Measurements from ENCODE around the gene UROC1.

UROC1 gene

DNA sequence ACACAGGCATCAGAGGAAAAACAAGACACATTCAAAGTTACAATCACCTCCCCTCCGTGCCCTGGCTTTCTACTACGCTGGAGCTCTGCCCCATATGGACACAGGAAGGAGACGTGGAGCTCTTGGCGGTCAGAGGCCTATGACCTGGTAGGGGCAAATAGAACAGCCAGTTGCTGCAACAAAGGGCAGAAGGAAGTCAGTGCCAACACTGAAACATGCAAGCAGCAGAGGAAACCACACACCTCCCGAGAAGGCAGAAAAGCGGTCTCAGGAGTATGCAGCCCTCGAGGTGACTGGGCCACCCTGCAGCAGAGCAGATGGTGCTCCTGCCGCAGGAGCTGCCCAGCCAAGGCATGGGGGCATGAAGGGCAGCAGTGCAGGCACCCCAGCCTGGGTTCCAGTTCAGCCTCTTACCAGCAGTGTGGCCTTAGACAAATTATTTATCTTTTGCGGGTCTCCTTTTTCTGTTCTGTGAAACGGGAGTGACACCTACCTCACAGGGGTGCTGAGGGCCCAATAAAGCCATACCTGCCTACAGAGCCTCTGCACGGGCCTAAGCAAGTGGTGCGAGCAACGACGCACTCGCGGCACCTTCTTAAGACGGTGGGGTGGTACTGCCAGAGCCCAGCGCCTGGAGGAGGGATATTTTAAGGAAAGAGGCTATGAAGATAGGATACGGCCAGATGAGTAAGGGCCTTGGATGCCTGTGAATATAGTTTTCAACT lies 50.5 kb downstream of the UROC1 start:
- in situ Hi-C loops (cut with HindIII; ENCODE audit: low sequenced_read_pairs): no loop called here

DNA sequence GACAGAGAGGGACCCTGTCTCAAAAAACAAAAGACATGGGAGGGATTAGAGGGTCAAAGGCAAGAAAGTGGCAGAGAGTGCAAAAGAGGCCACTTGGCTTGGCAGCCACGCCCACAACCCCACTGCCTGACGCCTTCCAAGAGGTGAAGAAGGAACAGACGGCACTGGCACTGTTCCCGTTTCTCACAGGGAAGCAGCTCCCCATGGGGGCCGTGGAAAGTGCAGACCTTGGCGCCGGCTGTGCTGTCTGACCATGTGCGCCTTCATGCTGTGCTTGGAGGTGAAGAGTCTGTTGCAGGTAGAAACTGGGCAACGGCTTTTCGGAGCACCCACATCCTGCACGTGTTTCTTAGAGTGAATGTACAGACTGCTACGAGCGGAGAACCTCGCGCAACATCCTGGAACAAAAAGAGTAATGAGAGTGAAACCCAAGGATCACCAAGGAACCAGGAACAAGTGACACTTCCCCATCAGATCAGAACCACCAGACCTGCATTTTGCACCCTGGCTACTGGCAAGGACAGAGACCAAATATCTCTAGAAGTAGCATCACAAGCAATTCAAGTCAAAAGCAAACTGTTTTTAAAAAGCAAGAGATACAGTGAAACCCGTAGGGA lies 51.5 kb downstream of the UROC1 start:
- in situ Hi-C loops (cut with HindIII; ENCODE audit: low sequenced_read_pairs): no loop called here

DNA sequence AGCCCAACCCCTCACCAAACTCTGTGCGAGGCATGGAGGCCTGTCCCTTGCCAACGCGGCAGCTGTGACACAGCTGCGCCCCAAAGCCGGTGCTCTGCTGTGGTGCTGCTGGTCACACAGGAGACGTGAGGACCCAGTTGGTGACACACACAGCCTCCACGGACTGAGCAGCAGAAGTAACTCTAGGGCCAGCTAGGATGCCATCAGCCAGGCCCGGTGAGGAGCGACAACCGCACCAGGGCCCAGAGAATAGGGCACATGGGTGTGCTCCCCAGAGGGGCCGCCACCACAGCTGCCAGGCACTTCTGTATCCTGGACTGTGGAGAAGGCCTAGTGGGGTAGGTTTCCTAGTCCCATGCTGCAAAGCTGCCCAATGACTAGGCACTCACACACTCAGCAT lies 52.6 kb downstream of the UROC1 start:
- in situ Hi-C loops (cut with HindIII; ENCODE audit: low sequenced_read_pairs): loop anchor here (5.0 kb wide), 1 partner anchor 32 kb away; no protein-coding TSS in a partner anchor

DNA sequence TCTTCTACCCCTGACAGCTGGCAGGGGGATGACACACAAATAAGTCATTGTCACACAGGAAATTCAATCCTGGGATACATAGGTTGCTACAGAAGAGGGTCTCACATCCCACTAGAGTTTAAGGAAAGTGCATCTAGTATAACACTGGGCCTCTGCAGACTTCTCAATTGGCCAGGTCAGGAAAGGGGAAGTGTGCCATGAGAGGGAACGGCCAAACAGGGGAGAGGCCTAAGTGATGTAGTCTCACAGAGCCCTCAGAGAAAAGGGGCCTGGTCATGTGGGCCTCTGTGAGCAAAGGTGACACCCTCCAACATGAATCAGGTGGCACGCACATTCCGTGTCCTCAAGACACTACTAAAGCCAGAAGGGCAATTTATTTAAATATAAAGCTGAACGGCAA lies 53.1 kb downstream of the UROC1 start:
- in situ Hi-C loops (cut with HindIII; ENCODE audit: low sequenced_read_pairs): loop anchor here (5.0 kb wide), 1 partner anchor 33 kb away; no protein-coding TSS in a partner anchor

DNA sequence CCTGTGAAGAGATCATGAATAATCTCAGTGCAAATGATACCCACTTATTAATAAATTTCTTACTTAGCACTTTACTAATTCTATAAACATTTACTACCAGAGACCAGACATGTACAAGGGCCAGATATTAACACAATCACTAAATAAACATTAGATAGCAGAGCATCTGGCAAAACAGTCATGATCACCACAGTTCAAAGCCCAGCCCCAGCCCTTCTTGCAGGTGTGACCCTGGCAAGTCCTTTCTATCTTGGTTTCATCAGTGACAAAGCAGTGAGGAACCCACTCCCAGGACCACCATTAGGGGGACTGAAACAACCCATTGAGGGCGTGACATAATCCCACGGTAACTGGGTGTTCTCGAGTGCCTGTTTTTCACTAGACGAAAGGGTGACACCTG lies 53.5 kb downstream of the UROC1 start:
- in situ Hi-C loops (cut with HindIII; ENCODE audit: low sequenced_read_pairs): loop anchor here (5.0 kb wide), 1 partner anchor 33 kb away; no protein-coding TSS in a partner anchor

DNA sequence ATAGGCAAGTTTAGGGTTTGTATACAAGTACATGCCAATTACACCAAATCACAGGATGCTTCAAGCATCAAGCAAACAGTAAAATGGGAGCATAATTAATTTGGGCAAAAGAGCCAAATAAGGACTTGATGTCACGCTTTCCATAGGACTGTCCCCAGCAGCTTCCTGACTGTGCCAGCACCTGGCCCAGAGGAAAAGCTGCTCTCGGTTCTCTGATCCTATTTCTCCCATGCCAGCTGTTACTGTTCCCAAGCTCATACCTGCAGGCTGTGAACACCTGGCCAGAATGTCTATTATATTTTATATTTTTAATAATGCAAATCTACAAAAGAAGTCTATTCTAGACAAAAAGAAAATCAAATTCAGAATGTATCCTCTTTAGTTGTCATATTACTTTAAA lies 54.1 kb downstream of the UROC1 start:
- in situ Hi-C loops (cut with HindIII; ENCODE audit: low sequenced_read_pairs): loop anchor here (5.0 kb wide), 1 partner anchor 34 kb away; no protein-coding TSS in a partner anchor

DNA sequence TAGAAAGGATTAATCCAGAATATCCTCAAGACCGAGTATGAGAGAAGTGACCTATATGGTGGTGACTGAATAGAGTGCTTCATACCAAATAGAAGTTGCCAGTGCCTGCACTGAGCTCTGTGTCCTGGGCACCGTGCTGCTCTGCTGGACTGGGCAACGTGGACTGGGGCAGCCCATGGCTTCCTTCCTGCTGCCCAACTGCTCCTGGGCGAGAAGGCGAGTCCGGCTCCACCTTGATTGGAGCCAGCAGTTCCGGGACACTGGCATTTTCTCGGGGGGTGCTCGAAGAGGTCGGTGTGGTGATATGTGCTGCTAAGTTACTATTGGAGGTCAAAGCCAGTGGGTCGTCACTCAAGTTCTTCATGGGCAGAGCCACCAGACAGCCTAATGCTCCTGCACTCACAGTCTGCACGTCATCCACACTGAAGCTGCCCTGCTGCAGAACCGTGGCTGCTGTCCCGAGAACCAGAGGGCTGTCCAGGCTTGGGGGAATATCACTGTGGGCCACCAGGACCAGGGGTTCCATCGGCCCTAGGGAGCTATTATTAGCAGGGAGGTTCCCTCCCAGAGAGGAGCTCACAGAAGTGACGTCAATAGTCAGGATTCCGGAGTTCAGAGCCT lies 56.0 kb downstream of the UROC1 start:
- in situ Hi-C loops (cut with HindIII; ENCODE audit: low sequenced_read_pairs): loop anchor here (5.0 kb wide), 1 partner anchor 36 kb away; no protein-coding TSS in a partner anchor

DNA sequence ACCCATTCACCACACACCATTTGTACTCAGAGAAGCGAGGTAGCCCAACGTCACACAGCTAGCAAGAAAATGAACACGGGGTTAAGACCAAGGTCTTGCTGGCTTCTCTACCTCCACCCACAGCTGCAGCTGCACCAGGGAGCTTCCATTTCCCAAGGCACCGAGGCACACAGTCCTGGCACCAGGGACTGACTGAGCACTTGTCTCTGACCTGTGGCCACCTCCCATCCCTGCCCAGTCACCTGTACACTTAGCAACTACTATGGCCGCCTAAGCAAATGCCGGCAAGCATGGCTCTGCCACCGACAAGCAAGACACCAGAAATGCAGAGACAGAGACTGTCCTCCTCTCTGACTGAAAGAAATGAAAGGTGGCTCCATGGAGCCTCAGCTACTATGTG lies 57.2 kb downstream of the UROC1 start:
- in situ Hi-C loops (cut with HindIII; ENCODE audit: low sequenced_read_pairs): loop anchor here (5.0 kb wide), 1 partner anchor 37 kb away; no protein-coding TSS in a partner anchor

DNA sequence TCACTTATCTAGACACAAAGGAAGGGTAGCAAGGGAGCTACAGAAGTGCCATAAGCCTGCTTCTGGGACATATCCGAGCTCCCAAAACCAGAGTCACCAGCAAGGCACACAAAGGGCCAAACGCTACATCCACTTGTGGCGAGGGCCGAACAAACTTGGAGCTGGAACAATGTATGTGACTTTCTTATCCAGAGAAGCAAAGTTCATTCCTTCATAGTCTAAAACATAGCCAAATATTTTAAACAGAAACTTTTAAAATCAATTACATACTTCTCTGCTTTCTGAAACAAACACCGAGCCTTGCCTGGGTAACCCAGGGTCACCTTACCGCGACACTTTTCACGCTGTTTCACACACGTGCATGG lies 57.8 kb downstream of the UROC1 start:
- in situ Hi-C loops (cut with HindIII; ENCODE audit: low sequenced_read_pairs): loop anchor here (5.0 kb wide), 2 partner anchors 38 to 67 kb away; partner anchors contain the start of gene CFAP100

DNA sequence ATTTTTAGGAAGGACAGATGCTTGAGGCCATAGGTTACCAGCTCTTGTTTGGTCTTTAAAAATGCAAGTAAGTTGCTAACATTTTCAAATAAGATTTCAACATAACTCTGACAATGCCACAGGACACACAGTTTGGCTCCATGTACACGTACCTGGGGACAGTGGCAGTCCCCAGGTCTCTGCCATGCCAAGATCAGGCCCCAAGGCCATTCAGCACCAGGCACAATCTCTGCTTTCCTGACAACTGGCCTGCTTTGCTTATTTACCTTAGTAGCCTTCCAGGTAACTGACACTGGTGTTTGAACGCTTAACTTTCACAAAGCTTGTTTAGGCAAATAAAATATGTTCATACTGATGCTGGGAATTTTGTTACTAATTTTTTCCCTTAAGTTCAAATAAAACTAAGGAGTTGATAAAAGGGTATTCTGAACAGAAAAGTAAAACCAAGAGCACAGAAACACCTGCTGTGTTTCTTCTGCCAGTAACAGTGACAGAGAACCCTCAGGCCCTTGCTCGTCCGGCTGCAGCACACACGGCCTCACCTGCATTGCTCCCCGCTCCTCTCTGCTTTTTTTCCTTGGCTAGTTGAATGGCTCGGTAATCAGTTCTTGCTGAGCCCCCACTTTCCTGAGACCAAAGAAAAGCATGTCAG lies 58.3 kb downstream of the UROC1 start:
- in situ Hi-C loops (cut with HindIII; ENCODE audit: low sequenced_read_pairs): loop anchor here (5.0 kb wide), 1 partner anchor 67 kb away; the partner anchor contains the start of gene CFAP100

DNA sequence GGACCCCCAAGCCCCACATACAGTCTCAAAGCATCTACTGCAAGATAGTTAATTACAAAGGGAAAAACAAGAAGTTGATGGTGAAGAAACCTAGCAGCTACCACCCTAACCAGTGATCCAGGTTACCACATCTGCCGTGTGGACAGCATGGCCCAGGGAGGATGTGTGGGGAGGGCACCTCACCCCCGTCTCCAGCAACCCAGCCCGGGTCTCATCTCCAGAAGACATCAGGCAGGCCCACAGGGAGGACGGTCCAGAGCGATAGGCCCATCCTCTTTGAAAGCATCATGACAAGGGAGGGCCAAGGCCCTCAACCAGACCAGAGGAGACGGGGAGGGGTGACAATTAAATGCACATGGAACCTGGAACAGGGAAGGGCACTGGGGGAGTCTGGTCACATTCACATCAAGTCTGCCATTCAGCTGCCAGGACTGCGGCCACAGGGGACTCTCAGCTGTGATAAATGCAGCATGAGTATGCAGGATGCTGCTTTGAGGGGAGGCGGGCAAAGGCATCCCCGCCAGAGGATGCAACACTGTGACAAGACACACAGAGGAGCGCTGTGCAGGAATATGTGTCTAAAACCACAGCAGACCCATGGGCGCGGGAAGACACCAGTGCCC lies 60.7 kb downstream of the UROC1 start:
- in situ Hi-C loops (cut with HindIII; ENCODE audit: low sequenced_read_pairs): loop anchor here (5.0 kb wide), 1 partner anchor 65 kb away; the partner anchor contains the start of gene CFAP100

DNA sequence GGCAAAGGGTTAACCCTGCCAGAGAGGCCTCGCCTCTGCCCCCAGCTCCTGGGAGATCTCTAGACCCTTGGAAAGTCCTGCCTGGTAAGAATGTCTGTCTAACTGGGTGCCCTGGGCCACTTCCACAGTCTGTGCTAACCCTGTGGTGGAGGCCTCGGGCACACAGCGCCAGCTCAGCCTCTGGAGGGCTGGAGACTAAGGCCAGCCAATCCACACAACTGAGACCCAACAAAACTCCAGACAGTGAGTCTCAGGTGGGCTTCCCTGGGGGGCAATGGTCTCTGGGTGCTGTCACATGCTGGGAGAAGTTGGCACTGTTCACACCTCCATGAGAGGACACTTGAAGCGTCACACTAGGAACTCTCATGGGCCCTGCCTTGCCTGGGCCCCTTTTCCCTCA lies 61.4 kb downstream of the UROC1 start:
- in situ Hi-C loops (cut with HindIII; ENCODE audit: low sequenced_read_pairs): loop anchor here (5.0 kb wide), 1 partner anchor 64 kb away; the partner anchor contains the start of gene CFAP100

DNA sequence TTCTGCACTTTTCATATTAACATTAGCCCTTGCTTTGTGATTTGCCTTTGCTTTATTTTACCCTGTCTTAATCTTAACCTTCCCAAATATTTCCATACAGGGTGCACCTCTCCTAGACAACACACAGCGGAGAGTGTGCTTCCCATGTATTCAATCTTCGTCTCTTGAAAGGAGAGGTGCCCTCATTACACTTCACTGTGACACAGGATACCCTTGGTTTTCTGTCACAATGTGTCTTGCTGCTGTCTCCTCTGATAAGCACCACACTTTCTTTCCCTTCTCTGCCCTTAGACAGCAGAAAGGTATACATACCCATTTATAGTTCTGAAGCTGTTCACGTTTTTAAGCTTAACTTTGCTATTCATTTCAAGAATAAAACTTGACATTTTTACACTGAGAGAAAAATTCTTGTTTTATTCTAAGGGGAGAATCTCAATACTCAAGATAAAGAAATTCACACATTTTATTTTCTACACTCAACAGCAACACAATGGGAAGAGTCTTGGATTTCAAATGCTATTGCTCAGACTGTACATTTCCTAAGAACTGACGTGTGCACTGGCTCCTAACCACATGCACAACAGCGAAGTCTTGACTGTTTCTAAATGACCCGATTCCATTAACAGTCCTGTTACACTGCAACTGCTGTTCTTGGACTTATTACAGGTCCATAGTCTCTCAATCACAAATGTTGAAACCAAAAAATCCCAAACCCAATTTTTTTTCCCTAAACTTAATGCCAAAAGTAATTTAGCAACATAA lies 63.0 kb downstream of the UROC1 start:
- in situ Hi-C loops (cut with HindIII; ENCODE audit: low sequenced_read_pairs): loop anchor here (5.0 kb wide), 1 partner anchor 62 kb away; the partner anchor contains the start of gene CFAP100

DNA sequence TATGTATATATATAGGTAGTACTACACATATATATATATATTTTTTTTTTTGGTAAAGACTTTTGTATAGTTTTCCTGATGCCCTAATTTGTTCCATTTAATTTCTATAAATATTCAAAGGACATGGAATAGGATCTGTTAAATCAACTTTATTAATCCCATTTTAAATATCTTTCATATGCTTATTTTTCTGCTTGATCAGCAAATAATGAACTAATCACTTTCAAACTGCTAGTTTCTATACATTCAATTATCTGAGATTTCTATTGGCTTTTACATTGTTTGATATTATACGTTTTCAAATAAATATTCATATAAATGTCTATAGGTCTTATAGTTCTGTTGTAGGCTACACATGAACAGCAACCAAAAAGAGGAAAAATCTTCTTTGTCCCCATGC lies 63.5 kb downstream of the UROC1 start:
- in situ Hi-C loops (cut with HindIII; ENCODE audit: low sequenced_read_pairs): no loop called here

DNA sequence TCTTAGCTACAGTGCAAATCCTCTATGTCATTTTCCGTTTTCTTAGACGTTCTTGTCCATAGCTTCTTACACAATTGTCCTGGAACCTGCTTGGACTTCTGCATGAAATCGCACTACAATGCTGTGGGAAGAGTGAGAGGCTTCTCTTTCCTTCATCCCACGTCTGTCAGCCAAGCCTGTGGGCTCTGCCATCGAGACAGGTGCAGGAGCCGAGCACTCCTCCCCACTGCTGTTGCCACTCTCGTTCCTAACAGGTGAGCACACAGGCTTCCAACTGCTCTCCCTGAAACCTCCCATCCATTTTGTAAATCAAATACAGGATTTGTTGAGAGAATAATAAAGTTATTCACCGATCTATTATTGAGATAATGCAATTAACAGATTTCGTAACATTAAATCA lies 65.4 kb downstream of the UROC1 start:
- in situ Hi-C loops (cut with HindIII; ENCODE audit: low sequenced_read_pairs): no loop called here

DNA sequence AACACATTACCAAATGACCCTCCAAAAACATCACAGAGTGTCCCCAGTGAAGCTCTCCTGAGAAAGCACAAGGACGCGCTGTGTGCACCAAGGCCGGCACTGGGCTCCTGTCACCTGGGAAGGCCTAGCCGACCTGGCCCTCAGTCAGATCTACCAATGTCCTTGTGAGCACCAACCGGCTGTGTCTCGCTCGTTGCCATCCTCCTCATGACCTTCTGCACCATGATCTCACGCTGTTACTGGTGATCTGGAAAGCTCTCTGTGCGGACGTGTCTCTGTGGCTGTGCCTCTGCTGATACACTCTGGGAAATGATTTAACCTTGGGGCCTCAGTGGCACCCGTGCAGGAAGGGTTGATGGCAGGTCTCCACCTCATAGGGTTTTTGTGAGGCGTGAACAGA lies 66.1 kb downstream of the UROC1 start:
- in situ Hi-C loops (cut with HindIII; ENCODE audit: low sequenced_read_pairs): no loop called here

DNA sequence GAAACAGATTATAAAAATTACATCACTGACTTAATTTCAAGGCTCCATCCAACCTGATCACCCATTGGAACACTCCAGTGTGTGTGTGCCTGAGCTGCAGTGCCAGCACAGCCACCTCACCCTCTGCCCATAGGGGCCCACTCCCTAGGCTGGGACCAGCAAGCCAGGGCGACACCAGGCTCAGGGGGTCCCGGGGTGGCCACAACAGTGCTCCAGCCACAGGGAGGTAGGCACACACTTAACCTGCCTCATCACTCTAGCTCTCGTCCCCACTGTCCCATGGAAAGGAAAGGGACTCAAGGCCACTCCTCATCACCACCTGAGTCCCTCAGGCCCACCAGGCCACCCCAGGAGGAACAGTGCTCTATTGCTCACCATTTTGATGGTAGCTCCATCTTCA lies 66.8 kb downstream of the UROC1 start:
- in situ Hi-C loops (cut with HindIII; ENCODE audit: low sequenced_read_pairs): no loop called here

DNA sequence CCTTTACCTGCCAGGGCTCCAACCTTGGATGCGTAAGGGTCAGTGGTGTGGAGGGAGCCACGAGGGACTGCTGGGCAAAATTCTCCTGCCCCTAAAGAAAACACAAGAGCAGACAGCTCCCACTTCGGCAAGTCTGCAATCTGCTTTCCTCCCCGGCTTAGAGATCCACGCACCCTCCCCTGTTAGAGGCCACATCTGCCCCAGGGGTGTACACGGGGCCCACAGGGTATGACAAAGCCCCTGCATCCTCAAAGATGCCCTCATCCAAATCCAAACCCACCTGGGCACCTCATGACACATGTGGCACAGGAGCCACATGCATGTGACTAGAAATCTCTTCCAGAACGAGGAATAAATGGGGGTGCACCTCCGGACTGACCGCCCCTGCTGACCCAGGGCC lies 67.4 kb downstream of the UROC1 start:
- in situ Hi-C loops (cut with HindIII; ENCODE audit: low sequenced_read_pairs): no loop called here

DNA sequence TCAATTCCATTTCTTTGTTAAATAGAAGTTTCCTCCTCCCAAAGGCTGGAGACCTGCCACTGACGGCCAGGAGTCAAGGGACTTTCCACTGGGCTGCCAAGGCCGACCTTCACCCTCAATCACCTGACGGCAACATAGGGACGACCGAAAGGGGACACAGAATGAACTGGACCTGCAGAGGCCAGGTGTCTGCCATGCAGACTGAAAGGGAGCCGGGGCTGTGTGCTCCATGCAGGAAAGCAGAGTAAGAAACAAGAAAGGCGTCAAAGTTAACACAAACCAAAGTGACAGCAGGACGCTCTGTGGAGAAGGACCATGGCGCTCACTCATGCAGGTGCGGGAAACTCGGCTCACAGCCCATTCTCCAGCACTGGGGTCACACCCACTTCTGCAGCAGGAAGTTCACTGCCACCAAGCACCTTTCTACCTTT lies 67.9 kb downstream of the UROC1 start:
- in situ Hi-C loops (cut with HindIII; ENCODE audit: low sequenced_read_pairs): no loop called here

DNA sequence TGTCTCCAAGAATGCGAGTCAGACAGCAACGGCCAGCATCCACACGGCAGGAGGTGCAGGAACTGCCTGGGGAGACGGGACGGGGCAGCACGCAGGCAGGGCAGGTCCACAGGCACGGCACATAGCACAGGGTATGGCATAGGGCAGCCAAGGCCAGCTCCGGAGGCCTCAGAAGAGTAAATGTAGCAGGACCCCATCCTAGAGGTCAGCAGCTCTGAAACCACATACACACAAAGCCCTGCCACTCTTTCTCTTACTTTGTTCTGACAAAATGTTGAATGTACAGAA lies 68.7 kb downstream of the UROC1 start:
- in situ Hi-C loops (cut with HindIII; ENCODE audit: low sequenced_read_pairs): no loop called here
